HepG2 (cell line): ENCODE results near the gene CYB5R3. TPM values are rescaled to one million over a fixed set of nuclear protein-coding genes. Genes with fewer than 3 reads are reported as not detected.

ENCODE experiments used
- BRD4 ChIP-seq: sonication (generic); formaldehyde crosslinking; IDR thresholded peaks from 2 replicates; pipeline ENCODE4 v1.4.0; 2020; ENCODE audit warnings: missing genetic modification reagents
- EEA1 ChIP-seq: sonication (generic); formaldehyde crosslinking; IDR thresholded peaks from 2 replicates; pipeline ENCODE4 v1.5.1; 2020; ENCODE audit warnings: mild to moderate bottlenecking, missing genetic modification reagents, borderline replicate concordance
- EHMT2 ChIP-seq: fragments of 200-600 bp; sonication (generic); IDR thresholded peaks from 2 replicates; pipeline ENCODE4 v1.7.0; 2017; ENCODE audit warnings: antibody characterized with exemption, low read depth, low read length, borderline replicate concordance
- FLYWCH1 ChIP-seq: sonication (generic); formaldehyde crosslinking; IDR thresholded peaks from 2 replicates; pipeline ENCODE4 v1.8.1; 2023; ENCODE audit warnings: mild to moderate bottlenecking, missing genetic modification reagents
- HOXD1 ChIP-seq: sonication (generic); formaldehyde crosslinking; IDR thresholded peaks from 2 replicates; pipeline ENCODE4 v1.5.0; 2020; ENCODE audit warnings: missing genetic modification reagents
- JUNB ChIP-seq: sonication (generic); formaldehyde crosslinking; IDR thresholded peaks from 2 replicates; pipeline ENCODE4 v1.8.0; 2022; ENCODE audit warnings: missing genetic modification reagents, mild to moderate bottlenecking, borderline replicate concordance
- NFKBIZ ChIP-seq: IDR thresholded peaks from 2 replicates; pipeline ENCODE4 v1.6.1; 2018; ENCODE audit warnings: missing genetic modification reagents, missing compliant biosample characterization
- NPAS2 ChIP-seq: sonication (generic); formaldehyde crosslinking; IDR thresholded peaks from 2 replicates; pipeline ENCODE4 v1.8.0; 2022; ENCODE audit warnings: mild to moderate bottlenecking, missing genetic modification reagents, borderline replicate concordance
- NR2F1 ChIP-seq, 2 experiments: fragments of 450-650 bp in 1 of 2; formaldehyde crosslinking in 1 of 2; IDR thresholded peaks; 2 replicates each; pipeline versions ENCODE4 v1.5.0 to v1.6.1; 2016 to 2020; ENCODE audit warnings: mild to moderate bottlenecking in 1 of 2, missing compliant biosample characterization in 1 of 2, missing genetic modification reagents in 1 of 2, moderate library complexity in 1 of 2
- PATZ1 ChIP-seq: sonication (generic); formaldehyde crosslinking; IDR thresholded peaks from 2 replicates; pipeline ENCODE4 v1.4.0; 2020; ENCODE audit warnings: missing genetic modification reagents
- PREB ChIP-seq: sonication (generic); formaldehyde crosslinking; IDR thresholded peaks from 2 replicates; pipeline ENCODE4 v1.4.0; 2020; ENCODE audit warnings: missing genetic modification reagents
- THRA ChIP-seq: sonication (generic); formaldehyde crosslinking; IDR thresholded peaks from 2 replicates; pipeline ENCODE4 v1.4.0; 2020; ENCODE audit warnings: missing genetic modification reagents, borderline replicate concordance
- YEATS2 ChIP-seq: sonication (generic); formaldehyde crosslinking; IDR thresholded peaks from 2 replicates; pipeline ENCODE4 v1.4.0; 2020; ENCODE audit warnings: missing genetic modification reagents, borderline replicate concordance
- ZBTB3 ChIP-seq: sonication (generic); formaldehyde crosslinking; IDR thresholded peaks from 2 replicates; pipeline ENCODE4 v1.4.0; 2020; ENCODE audit warnings: low read depth, mild to moderate bottlenecking, moderate library complexity, missing genetic modification reagents, borderline replicate concordance
- ZFY ChIP-seq: sonication (generic); formaldehyde crosslinking; IDR thresholded peaks from 2 replicates; pipeline ENCODE4 v1.4.0; 2020; ENCODE audit warnings: missing genetic modification reagents
- ZNF101 ChIP-seq: sonication (generic); formaldehyde crosslinking; IDR thresholded peaks from 2 replicates; pipeline ENCODE4 v1.4.0; 2020; ENCODE audit warnings: mild to moderate bottlenecking, low read depth, missing genetic modification reagents, borderline replicate concordance
- ZNF383 ChIP-seq: sonication (generic); formaldehyde crosslinking; IDR thresholded peaks from 2 replicates; pipeline ENCODE4 v1.4.0; 2020; ENCODE audit warnings: missing genetic modification reagents, mild to moderate bottlenecking, borderline replicate concordance
- ZNF562 ChIP-seq: sonication (generic); formaldehyde crosslinking; IDR thresholded peaks from 2 replicates; pipeline ENCODE4 v1.8.0; 2022; ENCODE audit warnings: missing genetic modification reagents, borderline replicate concordance
- ZNF563 ChIP-seq: sonication (generic); formaldehyde crosslinking; IDR thresholded peaks from 2 replicates; pipeline ENCODE4 v1.8.0; 2022; ENCODE audit warnings: mild to moderate bottlenecking, moderate library complexity, missing genetic modification reagents
- ZNF674 ChIP-seq: sonication (generic); formaldehyde crosslinking; IDR thresholded peaks from 2 replicates; pipeline ENCODE4 v1.5.0; 2020; ENCODE audit warnings: low read depth, mild to moderate bottlenecking, missing genetic modification reagents
- ZNF792 ChIP-seq: IDR thresholded peaks from 2 replicates; pipeline ENCODE4 v1.6.1; 2016
- polyA plus RNA-seq, 8 experiments: library from polyadenylated mRNA; depleted of rRNA in 3 of 8; stranded (reverse) in 7 of 8; unstranded in 1 of 8; fragments of >200 nt; fragmentation: Illumina TruSeq in 4 of 8; extraction: Trizol in 4 of 8; gene quantifications; 2 replicates each; pipeline versions ENCODE4 v1.2.1 to v1.2.3, GENCODE V29; 2011 to 2016; ENCODE audit warnings: low read depth in 4 of 8, missing spikeins in 1 of 8, mixed read lengths in 1 of 8; ENCODE audit not compliant: insufficient read depth in 1 of 8
- total RNA-seq, 5 experiments: library from RNA; depleted of rRNA; stranded (reverse); fragments of >200 nt; fragmentation: Illumina TruSeq; extraction: Trizol; gene quantifications; 2 replicates each; pipeline ENCODE4 v1.2.3, GENCODE V29; 2016; ENCODE audit warnings: low read depth in 1 of 5
- TF ChIP-seq, protein P1 (sequence below): sonication (generic); formaldehyde crosslinking; IDR thresholded peaks from 2 replicates; pipeline ENCODE4 v1.4.0; 2020; ENCODE audit warnings: missing genetic modification reagents, borderline replicate concordance

Gene CYB5R3
- total and polyA plus RNA-seq, 2 of the 13 experiments (the other 11 are each of a cell fraction or from before 2014, with no cell fraction given), result 32.4 to 305 TPM

- TF ChIP-seq, protein P1, sequence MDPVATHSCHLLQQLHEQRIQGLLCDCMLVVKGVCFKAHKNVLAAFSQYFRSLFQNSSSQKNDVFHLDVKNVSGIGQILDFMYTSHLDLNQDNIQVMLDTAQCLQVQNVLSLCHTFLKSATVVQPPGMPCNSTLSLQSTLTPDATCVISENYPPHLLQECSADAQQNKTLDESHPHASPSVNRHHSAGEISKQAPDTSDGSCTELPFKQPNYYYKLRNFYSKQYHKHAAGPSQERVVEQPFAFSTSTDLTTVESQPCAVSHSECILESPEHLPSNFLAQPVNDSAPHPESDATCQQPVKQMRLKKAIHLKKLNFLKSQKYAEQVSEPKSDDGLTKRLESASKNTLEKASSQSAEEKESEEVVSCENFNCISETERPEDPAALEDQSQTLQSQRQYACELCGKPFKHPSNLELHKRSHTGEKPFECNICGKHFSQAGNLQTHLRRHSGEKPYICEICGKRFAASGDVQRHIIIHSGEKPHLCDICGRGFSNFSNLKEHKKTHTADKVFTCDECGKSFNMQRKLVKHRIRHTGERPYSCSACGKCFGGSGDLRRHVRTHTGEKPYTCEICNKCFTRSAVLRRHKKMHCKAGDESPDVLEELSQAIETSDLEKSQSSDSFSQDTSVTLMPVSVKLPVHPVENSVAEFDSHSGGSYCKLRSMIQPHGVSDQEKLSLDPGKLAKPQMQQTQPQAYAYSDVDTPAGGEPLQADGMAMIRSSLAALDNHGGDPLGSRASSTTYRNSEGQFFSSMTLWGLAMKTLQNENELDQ (CRISPR knock-in tag), result no peak
- TF ChIP-seq EEA1 (CRISPR knock-in tag) (peak; percentile 60; the same call in 1 of the 2 replicates), ZFY (CRISPR knock-in tag) (peak; percentile 85), NPAS2 (CRISPR knock-in tag) (no peak), THRA (CRISPR knock-in tag) (0 out of 2 replicates have a peak, but pooled peaks have one; percentile 6), EHMT2 (no peak), BRD4 (CRISPR knock-in tag) (no peak), ZNF383 (no peak), ZBTB3 (0 out of 2 replicates have a peak, but pooled peaks have one; percentile 8), HOXD1 (CRISPR knock-in tag) (peak; percentile 28), ZNF674 (CRISPR knock-in tag) (peak; percentile 54; the same call in 1 of the 2 replicates), FLYWCH1 (CRISPR knock-in tag) (0 out of 2 replicates have a peak, but pooled peaks have one; percentile 56), NFKBIZ (CRISPR knock-in tag) (peak; percentile 10; the same call in 1 of the 2 replicates), NR2F1 (CRISPR knock-in tag; IDR thresholded peaks at IDR 0.05) (no peak), ZNF563 (CRISPR knock-in tag) (peak; percentile 65; the same call in 1 of the 2 replicates), JUNB (CRISPR knock-in tag) (no peak), ZNF792 (CRISPR knock-in tag) (no peak), ZNF562 (no peak), YEATS2 (CRISPR knock-in tag) (peak; percentile 91), PREB (CRISPR knock-in tag) (no peak), PATZ1 (CRISPR knock-in tag) (peak; percentile 42; the same call in 1 of the 2 replicates), ZNF101 (CRISPR knock-in tag) (no peak)
Measured at GRCh38 chr22:42614312-42615091, 34.7 kb downstream of the CYB5R3 start, which contains the start of gene POLDIP3 (continued).
